Stimulated activated CD4-positive, alpha-beta T cell treated with anti-CD3 and anti-CD28 coated beads, Interleukin-2, amount 100 ng/mL, for 24 hours (primary cell): ENCODE measurements around the gene ST6GALNAC5.
"Not testable (repeated sequence)": the region's sequence is repeated elsewhere in the genome, so short reads cannot be mapped to it uniquely, and the experiment has no call there.

Experiments
- DNase-seq, 2 donors: peaks; one replicate each; pipeline ENCODE4 v3.0.0-alpha.2; 2020

ST6GALNAC5 gene

DNA sequence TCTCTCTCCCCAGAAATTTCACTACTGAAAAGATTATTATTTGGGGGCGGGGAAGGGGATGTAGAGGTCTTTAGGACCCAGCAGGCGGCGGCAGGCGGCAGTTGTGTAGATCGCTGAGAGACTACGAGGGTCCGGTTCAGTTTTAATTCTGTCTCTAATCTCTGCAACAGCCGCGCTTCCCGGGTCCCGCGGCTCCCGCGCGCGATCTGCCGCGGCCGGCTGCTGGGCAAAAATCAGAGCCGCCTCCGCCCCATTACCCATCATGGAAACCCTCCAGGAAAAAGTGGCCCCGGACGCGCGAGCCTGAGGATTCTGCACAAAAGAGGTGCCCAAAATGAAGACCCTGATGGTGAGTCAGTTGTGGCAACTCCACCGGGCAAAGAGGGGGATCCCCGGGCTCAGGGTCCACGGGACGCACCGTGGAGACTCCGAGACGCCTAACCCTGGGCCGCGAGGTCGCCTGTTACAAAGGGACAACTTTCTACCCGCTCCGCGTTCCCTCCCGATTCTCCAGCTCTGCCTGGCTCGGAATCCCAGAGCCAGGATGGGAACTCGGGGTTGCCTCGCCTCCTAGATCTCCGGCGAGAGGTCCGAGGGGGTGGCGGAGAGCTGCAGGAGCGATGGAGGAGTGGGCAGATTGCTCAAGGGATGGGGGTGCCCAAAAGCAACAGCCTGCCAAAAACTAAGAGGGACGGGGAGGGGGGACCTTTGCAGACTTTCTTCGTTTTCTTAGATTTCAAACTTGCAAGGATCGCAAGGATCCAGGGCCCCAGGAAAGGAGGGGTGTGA, at the start of gene ST6GALNAC5:
ST6GALNAC5 (plus strand) TSS at position 139 of the 789 bp plus-strand sequence.
- DNase-seq = peak in 1 of 2 donors; percentile 4

DNA sequence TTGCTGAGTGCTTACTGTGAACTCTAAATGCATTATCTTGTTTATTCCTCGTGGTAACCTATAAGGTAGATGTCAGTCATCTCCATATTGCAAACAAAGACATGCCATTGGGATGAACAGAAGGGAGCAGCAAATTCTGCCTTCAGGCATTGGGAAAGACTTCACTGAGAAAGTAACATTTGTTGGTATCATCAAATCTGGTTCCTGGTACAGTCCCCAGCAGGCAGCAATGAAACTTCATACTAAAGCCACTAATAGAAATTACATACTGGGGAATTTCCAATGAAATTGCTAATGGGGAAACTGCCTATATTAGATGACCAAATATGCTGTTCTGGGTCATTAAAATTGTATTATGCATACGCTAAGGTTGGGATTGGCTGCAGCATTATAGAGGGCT, 47.3 kb upstream of the ST6GALNAC5 start:
- no peak for DNase-seq

GRCh38 chr1:76822961-76823360, 44.3 kb upstream of the ST6GALNAC5 start:
- DNase-seq = not testable (repeated sequence)

DNA sequence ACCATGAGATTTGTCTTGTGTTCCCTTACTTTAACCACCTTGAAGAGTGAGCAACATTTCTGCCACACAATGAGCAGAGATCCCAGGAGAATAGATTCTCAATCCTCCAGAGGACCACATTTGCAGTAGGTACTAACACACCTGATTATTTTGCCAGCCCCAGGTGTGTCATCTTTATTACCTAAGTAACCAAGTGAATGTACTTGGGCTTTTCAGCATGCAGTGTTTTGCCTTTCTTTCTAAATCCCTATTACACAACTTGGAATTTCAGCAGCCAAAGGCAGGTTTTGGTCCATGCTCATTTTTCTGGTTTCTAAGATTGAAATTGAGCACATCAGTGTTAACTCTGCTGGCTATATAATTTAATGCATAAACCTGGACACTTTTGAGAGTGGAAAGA, 43.2 kb upstream of the ST6GALNAC5 start:
- DNase-seq = no peak

DNA sequence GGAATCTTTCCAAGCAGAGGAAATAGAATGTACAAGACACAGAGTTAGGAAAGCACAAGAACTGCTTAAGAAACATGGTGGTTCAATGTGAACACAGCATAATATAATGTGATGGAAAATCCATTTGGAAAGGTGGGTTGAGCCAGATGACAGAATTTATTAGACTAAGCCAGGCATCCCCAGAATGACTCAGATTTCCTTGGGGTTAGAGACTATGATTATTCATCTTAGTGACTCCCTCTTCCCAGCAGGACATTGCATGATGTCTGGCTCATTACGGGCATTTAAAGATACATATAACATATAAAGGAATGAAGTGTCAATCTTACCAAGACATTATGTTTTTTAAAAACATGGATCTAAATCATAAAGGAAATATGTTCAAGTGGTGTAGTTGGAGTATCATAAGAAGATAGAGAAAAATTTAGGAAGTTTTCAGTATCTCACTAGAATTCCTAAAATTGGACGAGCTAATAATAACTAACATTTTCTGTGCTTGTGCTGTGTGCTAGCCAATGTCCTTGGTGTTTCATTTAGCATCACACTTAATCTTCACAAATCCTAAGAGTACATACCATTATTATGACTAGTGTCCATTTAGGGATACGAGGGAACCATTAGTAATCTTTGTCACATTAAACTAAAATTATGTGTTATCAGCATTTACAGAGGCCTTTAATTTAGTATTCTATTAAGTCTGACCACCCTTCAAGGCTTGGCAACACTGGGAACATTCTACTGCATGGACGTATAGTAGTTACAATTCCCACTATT, 41.0 kb upstream of the ST6GALNAC5 start:
- no peak for DNase-seq

GRCh38 chr1:76827066-76827465, 40.2 kb upstream of the ST6GALNAC5 start:
- no peak for DNase-seq

GRCh38 chr1:76830373-76830772, 36.9 kb upstream of the ST6GALNAC5 start:
- DNase-seq = no peak

GRCh38 chr1:76832521-76832920, 34.8 kb upstream of the ST6GALNAC5 start:
- no peak for DNase-seq

DNA sequence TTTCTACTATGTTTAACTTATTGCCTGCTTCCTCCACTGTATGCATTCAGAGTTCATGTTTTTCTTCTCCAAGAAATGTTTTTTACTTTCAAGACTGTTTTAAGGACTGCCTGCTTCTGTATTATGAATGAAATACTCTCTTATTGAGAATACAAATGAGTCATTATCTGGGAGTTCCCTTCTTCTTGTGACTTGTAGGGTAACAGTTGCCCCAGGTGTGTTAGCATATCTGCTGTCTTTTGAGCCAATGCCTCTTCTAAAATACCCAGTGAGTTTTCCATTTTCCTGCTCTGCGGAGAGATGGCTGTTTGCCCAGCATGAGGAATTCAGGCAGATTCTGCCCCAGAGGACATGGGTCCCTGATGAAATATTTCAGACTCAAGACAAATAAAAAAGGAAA, 34.1 kb upstream of the ST6GALNAC5 start:
- no peak for DNase-seq

DNA sequence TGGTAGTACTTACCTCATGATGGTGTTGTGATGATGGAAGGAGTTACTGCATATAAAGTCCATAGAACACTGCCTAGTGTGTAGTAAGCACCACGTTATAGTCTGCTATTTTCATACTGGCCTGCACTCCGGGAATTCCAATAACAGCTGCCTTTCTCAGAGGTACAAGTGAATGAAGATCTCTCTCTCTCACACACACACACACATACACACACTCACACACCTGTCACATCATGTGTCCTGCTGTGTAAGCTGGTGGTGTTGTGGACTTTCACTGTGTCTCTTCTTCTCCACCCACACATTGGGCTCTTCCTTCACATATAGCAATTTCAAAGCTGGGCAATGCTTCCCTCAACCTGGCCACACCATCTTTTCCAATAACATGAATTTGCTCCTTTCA, 33.4 kb upstream of the ST6GALNAC5 start:
- DNase-seq = no peak

GRCh38 chr1:76835203-76835602, 32.1 kb upstream of the ST6GALNAC5 start:
- no peak for DNase-seq

DNA sequence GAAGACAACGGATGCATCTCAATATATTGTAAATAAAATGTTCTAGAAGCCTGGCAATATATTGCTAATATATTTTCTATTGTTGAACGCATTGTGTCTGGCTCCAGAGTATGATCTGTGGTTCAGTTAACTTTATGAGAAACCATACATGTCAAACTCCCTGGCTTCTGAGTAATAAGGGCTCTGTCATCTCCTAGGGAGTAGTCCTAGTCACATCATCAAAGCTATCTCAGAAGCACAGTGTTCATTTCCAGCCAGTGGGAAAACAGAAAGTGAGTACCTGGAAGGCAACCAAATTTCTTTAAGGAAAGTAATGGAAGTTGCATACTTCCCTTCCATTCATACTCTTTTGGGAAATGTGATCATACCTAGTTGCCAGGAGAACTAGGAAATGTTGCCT, 27.0 kb upstream of the ST6GALNAC5 start:
- no peak for DNase-seq

DNA sequence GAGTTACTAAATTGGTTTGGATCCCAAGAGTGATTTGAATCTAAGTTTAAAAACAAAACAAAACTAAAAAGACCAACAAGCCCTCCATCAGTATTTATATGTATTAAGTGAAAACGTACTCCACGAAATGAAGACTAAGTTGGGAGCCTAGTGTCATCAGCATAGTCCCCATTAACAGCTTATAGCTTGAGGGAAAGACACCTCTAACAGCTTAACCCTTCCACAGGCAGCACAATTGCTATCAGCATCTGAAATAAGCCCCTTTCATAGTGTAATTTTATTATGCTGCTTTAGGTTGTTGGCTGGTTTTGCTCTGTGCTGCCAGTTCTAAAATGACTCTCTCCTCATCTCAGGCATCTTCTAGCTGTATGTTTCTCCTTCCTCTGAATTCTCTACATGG, 25.8 kb upstream of the ST6GALNAC5 start:
- no peak for DNase-seq

GRCh38 chr1:76843821-76844464, 23.3 kb upstream of the ST6GALNAC5 start:
- DNase-seq = no peak

DNA sequence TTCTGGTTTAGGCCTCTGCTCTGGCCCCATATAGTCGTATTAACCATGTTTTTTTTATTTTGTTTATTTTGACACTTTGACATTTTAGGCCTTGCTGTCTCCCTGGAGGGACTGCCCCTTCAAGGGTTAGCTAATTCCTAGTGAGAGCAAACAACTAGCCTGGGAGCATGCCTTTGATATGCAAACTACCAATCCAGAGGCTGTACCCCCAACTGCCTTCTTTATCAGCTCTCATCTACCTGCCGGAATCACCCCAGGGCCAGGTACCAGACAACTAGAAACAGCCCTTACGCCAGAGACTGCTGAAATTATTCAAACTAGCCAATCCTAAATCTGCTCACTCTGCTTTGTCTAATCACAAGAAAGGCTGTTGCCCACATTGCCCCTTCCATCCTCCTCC, 13.0 kb upstream of the ST6GALNAC5 start:
- DNase-seq = no peak

DNA sequence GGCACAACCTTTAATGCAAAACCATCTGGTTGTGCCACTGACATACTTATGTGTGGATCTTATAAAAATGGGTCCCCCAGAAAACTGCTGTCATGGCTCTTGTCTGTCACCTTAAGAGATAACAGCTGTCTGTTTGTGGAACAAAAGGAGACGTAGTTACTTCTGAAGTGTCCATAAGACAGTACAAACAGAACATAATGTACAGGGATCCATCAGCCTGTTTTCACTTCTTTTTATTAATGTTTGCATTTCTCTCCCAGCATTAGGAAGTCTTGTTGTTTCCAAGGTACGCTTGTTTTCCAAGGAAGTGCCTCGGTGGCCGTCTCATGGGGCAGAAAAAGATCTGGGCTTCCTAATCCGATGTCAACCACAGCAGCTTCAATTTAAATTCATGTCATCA, 11.2 kb upstream of the ST6GALNAC5 start:
- DNase-seq = no peak

GRCh38 chr1:76857138-76857537, 10.1 kb upstream of the ST6GALNAC5 start:
- no peak for DNase-seq

GRCh38 chr1:76857973-76858372, 9.3 kb upstream of the ST6GALNAC5 start:
- DNase-seq = no peak

- DNase-seq = no peak
Observed at GRCh38 chr1:76861149-76861548, 6.1 kb upstream of the ST6GALNAC5 start.

GRCh38 chr1:76862447-76862846, 4.8 kb upstream of the ST6GALNAC5 start:
- DNase-seq = no peak

GRCh38 chr1:76864383-76864782, 2.9 kb upstream of the ST6GALNAC5 start:
- DNase-seq = no peak

DNA sequence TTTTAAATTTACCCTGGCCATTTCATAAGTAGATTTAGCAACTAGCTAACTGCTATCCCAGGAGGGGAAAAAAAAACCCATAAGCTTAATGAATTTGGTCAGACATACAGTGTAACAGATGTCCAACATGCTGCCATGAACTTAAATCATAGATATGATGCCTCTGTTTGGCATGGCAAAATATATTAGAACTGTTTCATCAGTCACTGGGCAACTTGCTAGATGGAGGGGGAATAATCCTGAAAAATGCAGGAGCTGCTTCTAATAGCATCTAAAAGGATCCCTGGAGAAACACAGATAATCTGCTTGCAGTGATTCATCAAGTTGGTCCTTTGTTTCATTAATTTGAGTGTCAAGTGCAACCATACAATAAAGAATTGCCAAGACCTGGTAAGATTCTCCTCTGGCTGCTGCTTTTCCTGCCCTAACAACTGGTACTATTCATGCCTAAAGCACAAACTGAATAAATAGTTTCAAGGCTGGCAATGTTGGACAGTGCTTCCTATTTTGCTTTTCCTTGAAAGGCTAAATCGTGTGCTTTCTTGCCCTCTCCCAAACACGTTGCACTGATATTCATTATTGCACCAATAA, 1.5 kb upstream of the ST6GALNAC5 start:
- DNase-seq = no peak

DNA sequence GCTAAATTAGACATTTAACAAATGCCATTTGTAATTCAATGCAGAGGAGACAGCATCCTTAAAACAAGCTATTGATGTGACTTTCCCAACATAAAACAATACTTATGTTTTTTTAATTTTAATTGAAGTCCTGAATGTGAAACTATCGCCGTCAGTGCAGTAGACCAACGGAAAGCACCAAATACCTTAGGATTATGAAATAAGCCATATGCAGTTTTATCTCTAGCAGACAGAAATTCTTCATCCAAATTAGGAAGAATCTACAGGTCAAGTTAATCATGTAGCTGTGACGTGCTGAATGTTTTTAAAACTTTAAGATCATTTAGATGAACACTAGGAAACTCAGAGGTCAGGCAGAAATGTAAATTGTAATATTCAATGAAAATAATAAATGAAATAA, 714 bp upstream of the ST6GALNAC5 start:
- DNase-seq = no peak
